GM19035 (cell line): ENCODE data around the gene PPARD.

Experiments
- ATAC-seq: cut with Tn5 transposase; IDR thresholded peaks from one replicate; pipeline ENCODE4 v1.9.1; 2021; ENCODE audit not compliant: unreplicated experiment

PPARD gene

DNA sequence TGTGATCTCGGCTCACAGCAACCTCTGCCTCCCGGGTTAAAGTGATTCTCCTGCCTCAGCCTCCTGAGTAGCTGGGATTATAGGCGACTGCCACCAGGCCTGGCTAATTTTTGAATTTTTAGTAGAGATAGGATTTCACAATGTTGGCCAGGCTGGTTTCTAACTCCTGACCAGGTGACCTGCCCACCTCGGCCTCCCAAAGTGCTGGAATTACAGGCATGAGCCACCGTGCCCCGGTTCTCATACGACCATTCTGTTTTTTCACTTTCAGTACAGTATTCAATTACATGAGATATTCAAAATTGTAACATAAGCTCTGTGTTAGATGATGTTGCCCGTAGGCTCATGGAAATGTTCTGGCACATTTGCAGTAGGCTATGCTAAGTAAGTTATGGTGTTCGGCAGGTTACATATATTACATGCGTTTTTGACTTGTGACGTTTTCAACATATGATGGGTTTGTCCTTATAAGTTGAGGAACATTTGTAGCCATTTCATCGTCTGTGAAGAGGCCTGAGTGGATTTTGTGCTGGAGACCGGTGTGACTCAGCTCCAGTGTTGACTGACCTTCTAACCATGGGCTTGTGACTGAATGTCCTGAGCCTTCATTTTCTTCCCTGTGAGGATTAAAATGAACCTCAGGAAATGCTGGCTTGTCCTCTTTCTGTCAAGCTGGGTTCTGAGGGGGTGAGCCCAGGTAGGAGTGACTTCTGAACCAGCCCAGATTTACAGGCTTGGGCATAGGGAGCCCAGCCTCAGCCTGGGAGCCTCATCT is 12.2 kb downstream of the PPARD start:
- ATAC-seq = no peak

DNA sequence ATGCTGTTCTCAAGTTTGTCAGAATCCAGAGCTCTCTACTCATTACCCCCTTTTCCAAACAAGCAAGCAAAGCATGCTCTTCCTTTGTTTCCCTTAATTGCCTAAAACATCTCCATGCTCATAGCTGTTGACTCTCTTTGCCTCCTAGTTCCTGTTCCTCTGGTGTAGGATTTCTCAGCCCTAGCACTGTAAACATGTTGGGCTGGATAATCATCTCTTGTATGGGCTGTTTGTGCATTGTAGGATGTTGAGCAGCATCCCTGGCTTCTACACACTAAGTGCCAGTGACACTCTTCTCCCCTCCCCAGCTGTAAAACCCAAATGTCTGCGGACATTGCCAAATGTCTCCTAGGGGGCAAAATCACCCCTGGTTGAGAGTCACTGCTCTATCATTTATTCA is 14.0 kb downstream of the PPARD start:
- ATAC-seq = no peak

DNA sequence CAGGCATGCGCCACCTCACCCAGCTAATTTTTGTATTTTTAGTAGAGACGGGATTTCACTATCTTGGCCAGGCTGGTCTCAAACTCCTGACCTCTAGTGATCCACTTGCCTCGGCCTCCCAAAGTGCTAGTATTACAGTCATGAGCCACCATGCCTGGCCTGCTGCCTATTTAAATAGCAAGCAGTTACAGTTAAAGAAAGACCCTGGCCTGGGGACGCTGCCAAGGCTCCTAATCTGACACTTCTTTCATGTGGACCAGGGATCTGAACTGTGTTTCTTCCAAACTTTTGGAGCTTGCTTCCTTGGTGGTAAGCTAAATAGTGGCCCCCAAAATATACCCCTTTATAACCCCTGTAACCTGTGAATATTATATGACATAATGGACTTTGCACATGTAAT is 15.3 kb downstream of the PPARD start:
- no peak for ATAC-seq

DNA sequence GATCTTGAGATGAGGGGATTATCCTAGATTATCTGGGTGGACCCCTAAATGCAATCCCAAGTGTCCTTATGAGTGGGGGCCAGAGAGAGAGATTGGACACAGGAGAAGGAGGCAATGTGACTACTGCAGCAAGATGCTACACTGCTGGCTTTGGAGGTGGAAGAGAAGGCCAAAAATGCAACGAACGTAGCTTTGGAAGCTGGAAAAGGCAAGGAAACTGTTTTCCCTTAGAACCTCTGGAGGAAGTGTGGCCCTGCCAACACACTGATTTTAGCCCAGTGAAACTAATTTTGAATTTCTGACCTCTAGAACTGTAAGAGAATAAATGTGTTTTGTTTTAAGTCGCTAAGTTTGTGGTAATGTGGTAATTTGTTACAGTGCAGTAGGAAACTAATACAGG is 15.7 kb downstream of the PPARD start:
- no peak for ATAC-seq

DNA sequence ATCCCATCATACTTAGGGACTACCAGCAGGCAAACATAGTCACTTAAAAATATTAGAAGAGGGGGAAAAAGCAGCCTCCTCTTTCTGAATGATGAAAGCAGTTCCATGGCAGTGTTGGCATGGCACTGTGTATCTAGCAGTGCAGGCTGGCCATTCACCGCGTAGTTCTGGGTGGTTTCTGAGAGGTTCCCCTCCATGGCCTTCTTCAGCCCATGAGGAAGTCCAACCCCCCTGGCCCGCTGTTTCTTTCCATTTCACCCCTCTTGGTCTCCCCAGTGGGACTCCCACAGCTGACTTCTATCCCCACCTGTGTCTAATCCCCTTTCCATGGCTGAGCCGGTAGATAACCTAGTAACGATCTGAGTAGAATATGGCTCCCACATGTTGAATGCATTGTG is 17.0 kb downstream of the PPARD start:
- ATAC-seq = no peak

DNA sequence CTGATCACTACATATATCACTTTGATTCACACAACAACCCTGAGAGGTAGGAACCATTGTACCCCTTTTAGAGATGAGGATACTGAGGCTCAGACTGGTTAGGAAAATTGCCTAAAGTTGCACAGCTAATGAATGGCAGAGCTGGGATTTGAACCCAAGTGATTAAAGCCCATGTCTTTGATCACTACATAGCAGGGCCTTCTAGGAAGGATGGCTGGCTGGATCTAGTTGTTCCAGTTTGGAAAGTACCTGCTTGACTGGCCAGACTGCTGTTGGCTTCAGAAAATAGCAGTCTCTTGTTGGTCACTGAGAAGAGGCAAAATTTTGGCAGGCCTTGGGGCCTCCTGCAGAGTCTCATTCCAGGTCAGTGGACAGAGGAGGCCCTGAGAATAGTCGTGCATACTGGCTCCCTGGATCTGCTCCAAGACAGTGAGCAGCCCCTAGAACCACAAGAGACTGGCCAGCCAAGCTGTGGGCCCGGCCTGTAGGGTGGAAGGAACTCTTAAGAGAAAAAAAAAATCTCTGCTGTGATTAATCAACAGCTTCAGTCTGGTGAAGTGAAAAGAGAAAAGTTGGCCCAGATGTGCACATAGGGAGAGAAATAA is 17.5 kb downstream of the PPARD start:
- ATAC-seq = no peak

DNA sequence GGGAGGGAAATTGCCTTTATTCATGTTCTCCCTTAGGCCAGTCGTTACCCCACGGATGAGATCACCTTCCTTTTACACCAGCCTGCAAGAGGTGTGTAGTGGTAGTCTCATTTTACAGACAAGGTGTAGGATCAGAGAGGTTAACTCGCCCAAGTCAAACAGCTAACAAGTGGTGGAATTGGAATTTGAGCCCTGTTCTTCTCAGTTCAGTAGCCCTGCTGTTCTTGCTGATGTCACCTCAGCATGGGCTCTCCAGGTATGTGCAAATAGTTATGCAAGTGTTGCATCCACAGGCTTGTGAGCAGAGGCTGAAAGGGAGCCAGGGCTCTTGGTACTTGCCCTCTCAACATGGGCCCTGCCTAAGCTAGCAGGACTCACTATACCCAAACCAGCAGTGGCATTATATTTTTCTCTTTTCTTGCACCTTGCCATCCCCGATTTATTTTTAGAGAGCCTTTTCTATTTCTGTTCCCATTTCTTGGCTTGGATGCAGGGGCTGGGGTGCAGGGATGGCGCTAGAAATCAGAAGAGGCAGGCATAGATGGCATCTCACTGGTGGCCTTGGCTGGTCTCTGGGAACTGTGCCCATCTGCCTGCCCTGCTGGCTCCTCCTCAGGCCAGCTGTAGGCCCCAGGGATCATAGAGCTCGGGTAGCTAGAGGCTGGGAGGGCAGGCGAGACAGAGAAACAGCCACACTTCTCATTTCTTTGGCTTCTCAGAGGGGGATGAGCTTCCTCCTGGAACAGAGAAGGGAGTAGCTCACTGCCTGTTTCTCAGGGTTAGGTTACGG is 18.2 kb downstream of the PPARD start:
- ATAC-seq = no peak

DNA sequence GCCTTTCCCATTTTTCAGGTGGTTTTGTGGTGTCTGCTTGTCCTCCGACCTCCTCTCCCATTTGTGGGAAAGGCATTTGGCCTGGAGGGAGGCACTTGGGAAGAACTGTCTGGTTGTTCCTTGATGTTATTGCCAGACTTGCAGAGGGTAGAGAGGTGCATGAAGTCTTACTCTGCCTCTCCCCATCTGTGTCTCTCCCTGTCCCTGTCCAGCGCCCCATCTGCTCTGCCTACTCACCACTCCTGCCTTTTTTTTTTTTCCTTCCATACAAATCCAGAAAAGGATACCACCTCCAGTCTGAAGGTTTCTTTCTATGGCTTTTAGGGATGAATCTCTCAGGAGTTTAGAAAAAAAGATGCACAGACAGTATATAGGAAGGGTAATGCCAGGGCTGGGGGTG is 19.8 kb downstream of the PPARD start:
- ATAC-seq = no peak

DNA sequence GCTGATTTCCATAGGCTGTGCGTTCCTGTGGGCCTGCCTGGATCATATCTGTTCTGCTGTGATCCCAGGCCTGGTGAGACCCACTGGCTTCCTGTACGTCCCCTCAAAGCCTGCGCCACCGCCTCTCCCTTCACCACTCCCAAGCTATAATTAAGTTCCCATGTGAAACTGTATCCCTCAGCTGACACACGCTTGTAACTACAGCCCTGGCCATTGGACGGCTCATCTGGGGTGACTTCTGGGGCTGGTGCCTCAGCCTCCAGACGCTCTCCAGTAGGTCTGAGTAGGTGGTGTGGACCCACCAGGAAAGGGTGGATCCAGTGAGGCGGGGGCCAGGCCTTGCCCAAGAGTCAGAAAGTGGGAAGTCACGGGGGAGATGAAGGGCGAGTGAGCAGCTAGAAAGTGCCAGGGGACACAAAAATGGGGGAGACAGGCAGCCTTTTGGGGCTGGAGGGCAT is 21.0 kb downstream of the PPARD start:
- no peak for ATAC-seq

DNA sequence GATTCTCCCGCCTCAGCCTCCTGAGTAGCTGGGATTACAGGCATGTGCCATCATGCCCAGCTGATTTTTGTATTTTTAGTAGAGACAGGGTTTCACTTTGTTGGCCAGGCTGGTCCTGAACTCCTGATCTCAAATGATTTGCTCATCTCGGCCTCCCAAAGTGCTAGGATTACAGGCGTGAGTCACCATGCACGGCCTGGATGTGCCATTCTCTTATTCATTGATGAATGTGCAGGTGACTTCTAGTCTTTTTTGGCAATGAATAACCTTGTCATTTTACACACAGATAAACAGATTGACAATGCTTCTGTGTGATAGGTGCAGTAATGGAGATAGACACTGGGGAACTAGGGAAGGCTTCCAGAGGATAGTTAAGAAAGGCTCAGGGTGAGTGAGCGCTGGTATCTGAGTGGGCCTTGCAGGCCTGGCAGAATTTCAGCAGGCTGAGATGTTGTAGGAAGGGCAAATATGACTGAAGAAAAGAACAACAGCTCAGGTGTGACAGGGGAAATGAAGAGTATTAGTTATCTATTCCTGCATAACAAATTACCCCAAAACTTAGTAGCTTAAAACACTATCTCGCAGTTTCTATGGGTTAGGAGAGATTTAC is 23.3 kb downstream of the PPARD start:
- ATAC-seq = no peak

DNA sequence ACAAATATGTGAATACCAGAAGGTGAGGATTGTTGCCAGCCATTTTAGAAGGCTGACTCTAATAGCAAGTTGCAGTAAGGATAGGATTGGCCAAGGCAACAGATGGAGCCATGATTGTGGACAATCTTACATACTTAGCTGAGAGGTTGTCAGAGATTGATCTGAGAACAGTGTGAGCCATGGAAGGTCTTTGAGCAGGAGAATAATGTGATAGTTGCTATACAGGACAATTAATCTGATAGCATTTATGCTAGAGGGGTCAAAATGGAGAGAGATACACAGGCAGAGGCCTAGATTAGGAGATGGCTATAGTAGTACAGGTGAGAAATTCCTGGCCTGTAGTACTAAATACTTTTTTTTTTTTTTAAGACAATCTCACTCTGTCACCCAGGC is 23.8 kb downstream of the PPARD start:
- ATAC-seq = no peak

DNA sequence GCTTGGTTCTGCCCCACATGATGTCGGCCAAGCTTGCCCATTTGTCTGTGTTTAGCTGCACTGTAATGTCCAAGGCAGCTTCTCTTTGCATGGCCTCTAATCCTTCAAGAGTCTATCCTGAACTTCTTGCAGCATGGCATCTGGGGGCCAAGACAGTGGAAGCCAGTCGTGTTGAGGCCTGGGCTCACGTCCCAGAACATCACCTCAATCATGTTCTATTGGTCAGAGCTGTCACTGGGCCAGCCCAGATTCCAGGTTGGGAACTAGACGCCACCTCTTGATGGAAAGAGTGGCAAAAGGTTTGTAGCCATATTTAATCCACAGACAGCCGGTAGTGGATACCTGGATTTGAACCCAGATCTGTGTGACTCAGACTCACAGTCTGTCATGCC is 25.3 kb downstream of the PPARD start:
- no peak for ATAC-seq

DNA sequence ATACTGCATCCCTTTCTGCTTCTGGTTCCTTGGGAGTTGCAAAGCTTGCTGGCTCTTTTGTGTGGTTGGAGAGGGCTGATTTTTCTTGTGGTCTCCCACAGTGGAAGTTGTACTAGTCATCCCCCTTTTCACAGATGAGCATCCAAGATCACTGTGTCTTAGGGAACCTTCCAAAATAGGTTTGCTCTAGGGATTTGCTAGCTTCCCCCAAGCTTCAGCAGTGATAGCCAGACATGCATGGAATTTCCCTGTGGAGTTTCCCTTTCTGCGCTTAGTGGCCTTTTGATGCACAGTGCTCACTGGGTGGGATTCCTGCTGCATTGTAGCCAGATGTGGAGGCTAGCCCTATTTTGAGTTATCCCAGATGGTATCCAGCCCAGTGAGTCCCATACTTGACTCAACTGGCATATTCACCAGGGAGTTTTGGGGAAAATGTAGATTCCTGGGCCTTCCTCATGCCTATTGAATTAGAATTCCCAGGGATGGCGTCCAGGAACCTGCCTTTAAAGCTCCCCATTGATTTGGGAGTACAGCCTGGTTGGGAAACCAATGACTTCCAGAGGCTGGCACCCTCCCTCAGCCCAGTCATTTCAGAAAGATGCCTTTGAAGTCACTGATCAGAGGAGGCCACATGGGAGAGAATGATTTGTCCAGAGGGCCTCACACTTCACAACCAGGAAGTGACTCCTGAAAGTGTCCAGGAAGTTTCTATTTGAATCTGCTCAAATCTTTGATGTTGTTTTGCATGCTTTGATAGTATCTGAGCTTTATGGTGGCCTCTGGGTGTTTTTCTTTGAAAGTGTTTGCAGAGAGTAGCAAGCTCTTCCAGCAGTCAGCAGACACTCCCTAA is 25.9 kb downstream of the PPARD start:
- no peak for ATAC-seq

DNA sequence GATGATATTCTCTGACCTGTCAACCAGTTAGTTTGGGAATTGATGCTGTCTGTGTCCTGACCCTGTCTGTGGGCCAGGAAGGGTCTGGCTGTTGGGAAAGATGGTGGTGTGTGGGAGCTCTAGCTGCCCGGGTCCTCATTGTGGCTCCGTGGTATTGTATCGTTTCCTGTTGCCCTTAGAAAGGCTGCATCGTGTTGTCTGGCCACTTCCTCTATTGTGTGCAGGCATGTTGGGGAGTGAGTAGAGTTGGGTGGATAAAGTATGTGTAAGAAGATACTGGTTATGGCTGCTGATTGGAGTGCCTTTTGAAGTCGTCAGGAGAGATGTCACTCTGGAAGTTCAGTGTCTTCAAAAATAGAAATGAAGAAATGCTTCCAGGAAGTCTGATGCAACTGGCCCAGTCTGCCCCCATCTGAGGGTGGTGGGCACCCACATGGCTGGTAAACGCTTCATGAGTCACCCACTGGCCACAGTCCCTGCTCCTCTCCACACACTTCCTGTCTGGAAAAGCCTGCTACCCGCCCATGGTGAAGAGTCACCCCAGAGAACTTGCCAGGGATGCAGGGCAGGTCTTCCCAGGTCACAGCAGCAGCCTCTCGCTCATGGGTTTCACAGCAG is 27.9 kb downstream of the PPARD start:
- peak; percentile 65 for ATAC-seq

DNA sequence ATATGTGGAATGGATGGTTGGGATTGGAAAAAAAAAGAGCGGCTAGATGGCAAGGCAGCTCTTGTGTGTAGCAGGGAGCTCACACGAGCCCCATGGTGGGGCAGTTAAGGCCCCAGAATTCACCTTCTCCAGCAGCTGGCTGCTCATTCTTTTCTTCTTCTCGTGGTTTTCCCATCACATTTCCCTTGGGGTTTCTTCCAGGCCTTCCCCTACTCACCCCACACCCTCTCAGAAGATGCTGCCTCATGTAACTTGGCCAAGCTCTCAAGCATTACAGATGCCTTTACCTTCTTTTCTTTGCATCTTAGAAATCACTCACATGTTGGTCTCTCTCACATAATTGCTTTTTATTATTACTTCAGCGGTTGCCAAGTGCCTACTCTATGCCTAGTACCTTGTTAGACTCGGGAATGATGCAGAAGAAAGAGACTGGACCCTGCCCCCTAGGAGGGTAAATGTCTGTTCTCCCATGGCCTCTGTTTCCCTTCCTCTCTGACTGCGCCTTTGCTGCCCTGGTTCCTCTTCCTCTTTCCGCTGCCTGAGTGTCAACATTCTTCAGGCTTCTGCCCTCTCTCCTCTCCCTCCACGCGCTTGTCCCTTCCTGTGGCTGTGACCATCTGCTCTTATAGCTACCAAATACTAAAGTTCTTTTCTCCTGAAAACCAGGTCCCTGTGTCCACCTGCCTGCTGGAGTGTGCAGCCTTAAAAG is 28.6 kb downstream of the PPARD start:
- no peak for ATAC-seq

DNA sequence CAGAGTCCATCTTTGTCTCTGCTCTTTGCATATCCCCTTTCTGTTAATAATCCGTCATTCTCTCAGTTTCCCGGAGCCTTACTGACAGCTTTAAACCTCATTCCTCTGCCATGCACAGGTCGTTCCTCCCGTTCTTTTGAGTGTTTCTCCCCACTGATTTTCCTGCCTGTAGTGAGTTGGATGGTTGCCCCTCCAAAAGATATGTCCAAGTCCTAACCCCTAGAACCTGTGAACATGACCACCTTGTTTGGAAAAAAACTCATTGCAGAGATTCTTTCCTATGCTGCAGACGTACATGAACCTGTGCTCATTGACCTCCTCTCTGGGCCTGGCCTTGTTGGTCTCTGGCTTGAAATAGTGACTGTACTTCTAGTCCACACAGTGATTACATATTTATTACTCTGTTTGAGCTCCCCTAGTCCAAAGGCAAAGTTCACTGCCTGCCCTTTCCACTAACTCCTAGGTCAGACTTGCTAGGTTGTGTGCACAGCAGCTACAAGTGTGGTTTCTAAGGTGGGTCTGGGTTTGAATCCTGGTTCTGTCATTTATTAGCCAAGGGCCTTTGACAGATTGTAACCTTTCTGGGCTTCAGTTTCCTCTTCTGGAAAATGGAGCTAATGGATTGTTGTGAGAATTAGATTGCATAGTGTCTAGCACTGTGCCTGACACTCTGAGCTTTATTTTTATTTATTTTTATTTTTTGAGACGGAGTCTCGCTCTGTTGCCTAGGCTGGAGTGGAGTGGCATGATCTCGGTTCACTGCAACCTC is 29.3 kb downstream of the PPARD start:
- no peak for ATAC-seq

DNA sequence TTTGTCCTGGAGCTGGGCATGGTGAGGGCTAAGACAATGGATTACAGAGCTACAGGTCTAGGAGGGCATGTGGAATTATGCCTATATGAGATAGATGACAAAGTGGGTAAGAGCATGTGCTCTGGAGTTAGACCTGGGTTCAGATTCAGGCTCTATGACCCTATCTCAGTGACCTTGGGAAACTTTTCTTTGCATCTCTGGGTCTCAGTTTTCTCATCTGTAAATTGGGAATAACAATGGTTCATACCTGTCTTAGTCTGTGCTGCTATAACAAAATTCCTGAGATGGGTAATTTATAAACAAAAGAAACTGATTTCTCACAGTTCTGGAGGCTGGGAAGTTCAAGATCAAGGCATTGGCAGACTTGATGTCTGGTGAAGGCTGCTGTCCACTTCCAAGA is 30.3 kb downstream of the PPARD start:
- ATAC-seq = no peak

DNA sequence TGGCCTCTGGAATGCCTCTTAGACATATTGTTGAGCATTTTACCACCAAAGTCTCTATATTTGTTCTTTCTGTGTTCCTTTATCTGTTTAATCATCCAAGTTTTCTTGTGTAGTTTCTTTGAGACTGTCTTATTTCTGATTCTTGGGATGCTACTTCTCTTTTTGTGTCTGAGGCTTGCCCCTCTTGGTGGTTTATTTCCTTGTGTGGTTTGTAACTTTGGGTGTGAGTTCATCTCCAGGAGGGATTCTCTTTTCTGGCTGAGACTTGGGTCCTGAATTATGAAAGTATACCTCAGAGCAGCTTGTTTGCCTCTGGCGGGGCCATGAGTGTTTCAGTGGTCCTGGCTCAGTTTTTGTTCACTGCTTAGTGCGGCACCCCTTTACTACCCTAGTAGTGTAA is 33.9 kb downstream of the PPARD start:
- no peak for ATAC-seq

DNA sequence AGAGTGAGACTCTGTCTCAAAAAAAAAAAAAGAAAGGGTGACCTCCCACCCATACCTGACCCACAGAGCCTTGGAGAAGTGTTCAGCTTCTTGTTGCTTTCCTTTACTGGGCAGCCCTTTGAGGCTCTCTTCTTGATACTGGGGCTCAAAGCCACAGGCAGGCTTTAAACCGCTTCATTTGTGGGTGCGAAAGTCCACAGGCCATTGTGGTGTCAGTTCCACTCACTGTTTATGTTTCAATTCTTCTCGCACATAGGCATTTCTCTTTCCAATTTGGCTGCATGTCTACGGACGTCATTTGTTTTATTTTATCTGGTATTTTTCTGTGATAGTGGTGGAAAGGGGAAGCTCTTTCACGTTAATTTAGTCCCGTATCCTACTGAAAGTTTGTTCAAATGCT is 34.6 kb downstream of the PPARD start:
- no peak for ATAC-seq
